ENCODE data around the gene AVEN.
"Not testable (repeated sequence)": the region's sequence is repeated elsewhere in the genome, so short reads cannot be mapped to it uniquely, and the experiment has no call there.

The AVEN gene

DNA sequence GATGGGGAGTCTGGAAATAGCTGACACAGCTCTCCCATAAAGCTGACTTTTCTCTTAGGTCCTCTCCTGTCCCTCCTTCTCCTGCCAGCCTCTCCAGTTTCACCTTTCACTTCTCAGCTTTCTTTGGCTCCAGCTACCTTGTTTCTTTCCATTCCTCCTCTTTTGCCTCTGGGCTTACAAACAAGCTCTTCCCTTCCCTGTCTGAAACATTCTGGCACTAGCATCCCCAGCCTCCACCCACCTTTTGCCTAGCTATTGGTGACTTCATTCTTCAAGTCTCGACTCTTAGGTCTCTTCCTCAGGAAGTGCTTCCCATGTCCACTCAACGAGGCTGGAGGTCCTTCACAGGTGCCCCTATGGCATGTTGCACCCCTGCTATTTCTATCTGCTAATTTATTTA is 20.5 kb upstream of the AVEN start:
- no peak for DNase-seq (ENCODE audit: extremely low read depth, insufficient read length)
- H3K27me3 ChIP-seq (replicated peaks; ENCODE audit: control insufficient read depth, insufficient read depth, low read length) = no peaks in the 10 kb centered on the region
- TF ChIP-seq, protein P1, sequence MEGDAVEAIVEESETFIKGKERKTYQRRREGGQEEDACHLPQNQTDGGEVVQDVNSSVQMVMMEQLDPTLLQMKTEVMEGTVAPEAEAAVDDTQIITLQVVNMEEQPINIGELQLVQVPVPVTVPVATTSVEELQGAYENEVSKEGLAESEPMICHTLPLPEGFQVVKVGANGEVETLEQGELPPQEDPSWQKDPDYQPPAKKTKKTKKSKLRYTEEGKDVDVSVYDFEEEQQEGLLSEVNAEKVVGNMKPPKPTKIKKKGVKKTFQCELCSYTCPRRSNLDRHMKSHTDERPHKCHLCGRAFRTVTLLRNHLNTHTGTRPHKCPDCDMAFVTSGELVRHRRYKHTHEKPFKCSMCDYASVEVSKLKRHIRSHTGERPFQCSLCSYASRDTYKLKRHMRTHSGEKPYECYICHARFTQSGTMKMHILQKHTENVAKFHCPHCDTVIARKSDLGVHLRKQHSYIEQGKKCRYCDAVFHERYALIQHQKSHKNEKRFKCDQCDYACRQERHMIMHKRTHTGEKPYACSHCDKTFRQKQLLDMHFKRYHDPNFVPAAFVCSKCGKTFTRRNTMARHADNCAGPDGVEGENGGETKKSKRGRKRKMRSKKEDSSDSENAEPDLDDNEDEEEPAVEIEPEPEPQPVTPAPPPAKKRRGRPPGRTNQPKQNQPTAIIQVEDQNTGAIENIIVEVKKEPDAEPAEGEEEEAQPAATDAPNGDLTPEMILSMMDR (IDR thresholded peaks at IDR 0.05; ENCODE audit: insufficient read depth, low read length, poor library complexity, severe bottlenecking) = no peak
- H3K36me3 ChIP-seq (ENCODE audit: control insufficient read depth, insufficient read depth, low read length) = no peaks in the 10 kb centered on the region
- no peak overlapping the region for H3K4me3 ChIP-seq (replicated peaks; ENCODE audit: low read depth, low read length)

DNA sequence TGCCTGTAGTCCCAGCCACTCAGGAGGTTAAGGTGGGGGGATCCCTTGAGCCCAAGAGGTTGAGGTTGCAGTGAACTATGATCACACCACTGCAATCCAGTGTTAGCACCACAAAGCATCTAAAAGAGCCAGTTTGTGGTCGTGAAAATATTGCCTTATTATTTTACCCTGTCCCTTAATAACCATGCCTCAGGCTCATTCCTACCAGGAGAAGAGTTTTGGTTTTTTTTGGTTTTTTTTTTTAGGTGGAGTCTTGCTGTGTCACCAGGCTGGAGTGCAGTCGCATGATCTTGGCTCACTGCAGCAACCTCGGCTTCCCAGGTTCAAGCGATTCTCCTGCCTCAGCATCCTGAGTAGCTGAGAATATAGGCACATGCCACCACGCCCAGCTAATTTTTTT is 17.9 kb upstream of the AVEN start:
- DNase-seq (ENCODE audit: extremely low read depth, insufficient read length) = no peak
- no peak overlapping the region for H3K4me3 ChIP-seq (replicated peaks; ENCODE audit: low read depth, low read length)
- H3K27me3 ChIP-seq (replicated peaks; ENCODE audit: control insufficient read depth, insufficient read depth, low read length) = no peaks in the 10 kb centered on the region
- no peaks in the 10 kb centered on the region for H3K36me3 ChIP-seq (ENCODE audit: control insufficient read depth, insufficient read depth, low read length)
- TF ChIP-seq, protein P1 (IDR thresholded peaks at IDR 0.05; ENCODE audit: insufficient read depth, low read length, poor library complexity, severe bottlenecking) = no peak

DNA sequence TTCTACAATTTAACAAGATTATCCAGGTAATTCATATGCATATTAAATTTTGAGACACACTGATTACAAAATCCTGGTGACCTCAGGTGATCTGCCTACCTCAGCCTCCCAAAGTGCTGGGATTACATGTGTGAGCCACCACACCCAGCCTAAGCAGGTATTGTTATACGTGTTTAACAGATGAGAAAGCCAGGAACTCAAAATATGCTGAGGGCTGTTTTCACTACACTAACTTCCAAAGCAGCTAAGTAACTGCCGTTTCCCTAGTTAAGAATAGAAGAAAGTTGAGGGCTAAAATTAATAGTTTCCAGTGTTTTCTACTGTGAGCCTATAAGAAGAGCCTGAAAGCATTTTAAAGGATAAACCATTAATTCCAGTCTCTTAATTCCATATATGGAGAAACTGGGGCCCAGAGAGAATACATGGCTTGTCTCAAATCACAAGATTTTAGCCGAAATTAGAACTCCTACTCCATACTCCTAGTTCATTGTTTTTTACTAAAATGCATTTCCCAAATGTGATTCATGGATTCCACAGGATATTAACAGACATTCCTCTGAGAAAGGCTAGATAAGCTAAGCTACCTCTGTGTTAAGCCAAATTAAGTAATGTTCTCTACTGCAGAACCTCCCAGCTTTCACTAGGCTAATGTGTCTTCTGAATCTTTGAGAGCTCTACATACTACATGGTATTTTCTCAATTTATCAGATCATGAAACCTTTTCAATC is 17.0 kb upstream of the AVEN start:
- no peaks in the 10 kb centered on the region for H3K36me3 ChIP-seq (ENCODE audit: control insufficient read depth, insufficient read depth, low read length)
- no peak overlapping the region for H3K4me3 ChIP-seq (replicated peaks; ENCODE audit: low read depth, low read length)
- H3K27me3 ChIP-seq (replicated peaks; ENCODE audit: control insufficient read depth, insufficient read depth, low read length) = no peaks in the 10 kb centered on the region
- TF ChIP-seq, protein P1 (IDR thresholded peaks at IDR 0.05; ENCODE audit: insufficient read depth, low read length, poor library complexity, severe bottlenecking) = no peak
- no peak for DNase-seq (ENCODE audit: extremely low read depth, insufficient read length)

DNA sequence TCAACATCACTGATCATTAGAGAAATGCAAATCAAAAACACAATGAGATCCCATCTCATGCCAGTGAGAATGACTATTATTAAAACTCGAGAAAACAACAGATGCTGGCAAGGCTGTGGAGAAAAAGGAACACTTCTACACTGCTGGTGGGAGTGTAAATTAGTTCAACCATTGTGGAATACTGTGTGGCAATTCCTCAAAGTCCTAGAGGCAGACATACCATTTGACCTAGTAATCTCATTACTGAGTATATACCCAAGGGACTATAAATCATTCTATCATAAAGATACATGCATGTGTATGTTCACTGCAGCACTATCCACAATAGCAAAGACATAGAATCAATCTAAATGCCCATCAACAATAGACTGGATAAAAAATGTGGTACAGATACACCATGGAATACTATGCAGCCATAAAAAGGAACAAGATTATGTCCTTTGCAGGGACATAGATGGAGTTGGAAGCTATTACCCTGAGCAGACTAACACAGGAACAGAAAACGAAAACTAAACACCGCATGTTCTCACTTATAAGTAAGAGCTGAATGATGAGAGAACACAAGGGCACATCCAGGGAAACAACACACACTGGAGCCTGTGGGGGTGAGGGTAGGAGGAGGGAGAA is 15.2 kb upstream of the AVEN start:
- TF ChIP-seq, protein P1 (IDR thresholded peaks at IDR 0.05; ENCODE audit: insufficient read depth, low read length, poor library complexity, severe bottlenecking) = no peak
- no peaks in the 10 kb centered on the region for H3K36me3 ChIP-seq (ENCODE audit: control insufficient read depth, insufficient read depth, low read length)
- no peak for DNase-seq (ENCODE audit: extremely low read depth, insufficient read length)

DNA sequence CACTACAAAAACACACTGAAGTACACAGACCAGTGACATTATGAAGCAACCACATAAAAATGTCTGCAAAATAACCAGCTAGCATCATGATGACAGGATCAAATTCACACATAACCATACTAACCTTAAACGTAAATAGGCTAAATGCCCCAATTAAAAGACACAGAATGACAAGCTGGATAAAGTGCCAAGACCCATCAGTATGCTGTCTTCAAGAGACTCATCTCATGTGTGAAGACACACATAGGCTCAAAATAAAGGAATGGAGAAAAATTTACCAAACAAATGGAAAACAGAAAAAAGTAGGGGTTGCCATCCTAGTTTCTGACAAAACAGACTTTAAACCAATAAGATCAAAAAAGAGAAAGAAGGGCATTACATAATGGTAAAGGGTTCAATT is 11.4 kb upstream of the AVEN start:
- not testable (repeated sequence) for DNase-seq (ENCODE audit: extremely low read depth, insufficient read length); H3K4me3 ChIP-seq (replicated peaks; ENCODE audit: low read depth, low read length); H3K27me3 ChIP-seq (replicated peaks; ENCODE audit: control insufficient read depth, insufficient read depth, low read length); H3K36me3 ChIP-seq (ENCODE audit: control insufficient read depth, insufficient read depth, low read length)

More for the DNA sequence above, 15.2 kb upstream of the AVEN start:
- Histone ChIP-seq H3K4me3 (replicated peaks; ENCODE audit: low read depth, low read length) (no peak overlapping the region), H3K27me3 (replicated peaks; ENCODE audit: control insufficient read depth, insufficient read depth, low read length) (no peaks in the 10 kb centered on the region)

DNA sequence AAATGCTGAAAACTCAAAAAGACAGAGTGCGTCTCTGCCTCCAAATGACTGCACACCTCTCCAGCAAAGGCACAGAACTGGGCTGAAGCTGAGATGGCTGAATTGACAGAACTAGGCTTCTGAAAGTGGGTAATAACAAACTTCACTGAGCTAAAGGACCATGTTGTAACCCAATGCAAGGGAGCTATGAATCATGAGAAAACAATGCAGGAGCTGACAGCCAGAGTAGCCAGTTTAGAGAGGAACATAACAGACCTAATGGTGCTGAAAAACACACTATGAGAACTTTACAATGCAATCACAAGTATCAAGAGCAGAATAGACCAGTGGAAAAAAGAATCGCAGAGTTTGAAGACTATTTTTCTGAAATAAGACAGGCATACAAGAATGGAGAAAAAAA is 10.1 kb upstream of the AVEN start:
- Histone ChIP-seq H3K4me3 (replicated peaks; ENCODE audit: low read depth, low read length) (no peak overlapping the region), H3K36me3 (ENCODE audit: control insufficient read depth, insufficient read depth, low read length) (no peaks in the 10 kb centered on the region), H3K27me3 (replicated peaks; ENCODE audit: control insufficient read depth, insufficient read depth, low read length) (no peaks in the 10 kb centered on the region)
- TF ChIP-seq, protein P1 (IDR thresholded peaks at IDR 0.05; ENCODE audit: insufficient read depth, low read length, poor library complexity, severe bottlenecking) = no peak
- no peak for DNase-seq (ENCODE audit: extremely low read depth, insufficient read length)

Measured in GM06990 (cell line).